ENCODE data around the gene RGR. TPM values are rescaled to one million over a fixed set of nuclear protein-coding genes. Genes with fewer than 3 reads are reported as not detected.

The RGR gene
- polyA plus RNA-seq, 2 of the 4 experiments (the other 2 are of a cell fraction) = not detected

Other genes starting within 250 kb of the RGR start
- 309 and 360 TPM in 2 replicates for gene GHITM, start 105.5 kb upstream of the RGR start, polyA plus RNA-seq (2011; rRNA removed)
- 212 to 225 TPM (median 220 TPM) in 3 replicates for gene GHITM, start 105.5 kb upstream of the RGR start, polyA plus RNA-seq (2017; fragmentation: RNase III; extraction: RNeasy Plus Mini Kit Qiagen cat#74134 plus additional on column Dnase treatment)
- not detected in 2 replicates for gene GPR15LG, start 71.3 kb upstream of the RGR start, polyA plus RNA-seq (2011; rRNA removed)
- not detected in 3 replicates for gene GPR15LG, start 71.3 kb upstream of the RGR start, polyA plus RNA-seq (2017; fragmentation: RNase III; extraction: RNeasy Plus Mini Kit Qiagen cat#74134 plus additional on column Dnase treatment)
- gene CDHR1, start 50.5 kb upstream of the RGR start, polyA plus RNA-seq (2011; rRNA removed) = 0.04 and 0.05 TPM in 2 replicates
- gene CDHR1, start 50.5 kb upstream of the RGR start, polyA plus RNA-seq (2017; fragmentation: RNase III; extraction: RNeasy Plus Mini Kit Qiagen cat#74134 plus additional on column Dnase treatment) = 0.03 to 0.10 TPM (median 0.09 TPM) in 3 replicates
- not detected in 2 replicates for gene LRIT2, start 19.5 kb upstream of the RGR start, polyA plus RNA-seq (2011; rRNA removed)
- gene LRIT2, start 19.5 kb upstream of the RGR start, polyA plus RNA-seq (2017; fragmentation: RNase III; extraction: RNeasy Plus Mini Kit Qiagen cat#74134 plus additional on column Dnase treatment) = not detected in 3 replicates
- not detected in 2 replicates for gene LRIT1, start 3.5 kb upstream of the RGR start, polyA plus RNA-seq (2011; rRNA removed)
- not detected in 3 replicates for gene LRIT1, start 3.5 kb upstream of the RGR start, polyA plus RNA-seq (2017; fragmentation: RNase III; extraction: RNeasy Plus Mini Kit Qiagen cat#74134 plus additional on column Dnase treatment)
- 26.4 and 28.2 TPM in 2 replicates for gene CCSER2, start 83.5 kb downstream of the RGR start, polyA plus RNA-seq (2011; rRNA removed)
- gene CCSER2, start 83.5 kb downstream of the RGR start, polyA plus RNA-seq (2017; fragmentation: RNase III; extraction: RNeasy Plus Mini Kit Qiagen cat#74134 plus additional on column Dnase treatment) = 8.2 to 9.2 TPM (median 8.3 TPM) in 3 replicates

All from A549 (cell line).